GM19372 (cell line): ENCODE results near the gene HMGCS1.
A peak's percentile ranks its signal among the peaks of the same experiment; 100 is the strongest.
"Not testable (repeated sequence)": the region's sequence is repeated elsewhere in the genome, so short reads cannot be mapped to it uniquely, and the experiment has no call there.

Source experiments
- ATAC-seq: cut with Tn5 transposase; IDR thresholded peaks from one replicate; pipeline ENCODE4 v1.9.1; 2021; ENCODE audit warnings: mild to moderate bottlenecking, low read depth, moderate library complexity; ENCODE audit not compliant: unreplicated experiment

Gene HMGCS1

GRCh38 chr5:43313035-43313853 is at the start of gene HMGCS1:
Gene HMGCS1, minus strand, starts transcription at chr5:43313412. Its CDS starts 14,447 bp downstream, at chr5:43298965.
- ATAC-seq = peak; percentile 87

DNA sequence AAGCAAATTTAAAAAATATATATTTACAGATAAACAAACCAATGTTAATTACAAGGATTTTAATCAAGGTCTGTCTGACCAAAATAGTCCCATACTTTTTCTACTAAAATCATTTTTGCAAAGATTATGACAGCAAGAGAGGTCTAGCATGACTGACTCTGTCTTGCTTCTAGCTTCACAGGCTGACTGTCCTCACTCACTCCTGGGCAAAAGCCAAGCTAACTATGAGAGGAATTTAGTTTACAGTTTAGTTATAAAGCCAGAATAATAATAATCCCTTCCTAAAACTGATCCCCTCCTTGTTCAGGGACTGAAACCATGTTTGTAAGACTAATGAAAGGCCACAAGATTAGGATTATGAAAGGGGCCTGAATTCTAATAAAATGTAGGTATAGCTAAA is 45.5 kb upstream of the HMGCS1 start:
- no peak for ATAC-seq

GRCh38 chr5:43358301-43358700 is 45.1 kb upstream of the HMGCS1 start:
- ATAC-seq = no peak

- no peak for ATAC-seq
Observed at GRCh38 chr5:43357878-43358281, 44.7 kb upstream of the HMGCS1 start.

DNA sequence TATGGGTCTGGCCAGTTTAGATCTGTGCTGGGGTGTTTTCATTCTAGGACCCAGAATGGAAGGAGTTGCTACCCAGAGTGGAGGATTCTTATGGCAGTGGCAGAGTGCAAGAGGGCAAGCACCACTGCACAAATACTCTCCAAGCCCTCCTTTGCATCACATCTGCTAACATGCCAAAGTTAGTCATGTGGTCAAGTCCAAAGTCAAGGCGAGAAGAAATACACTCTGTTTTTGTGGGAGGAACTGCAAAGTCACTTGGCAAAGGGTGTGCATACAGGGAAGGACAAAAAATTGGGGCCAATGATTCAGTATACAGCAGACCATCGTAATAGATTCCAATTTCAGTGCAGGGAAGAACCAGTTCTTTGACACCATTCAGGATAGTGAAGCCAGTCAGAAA is 43.9 kb upstream of the HMGCS1 start:
- ATAC-seq = no peak

DNA sequence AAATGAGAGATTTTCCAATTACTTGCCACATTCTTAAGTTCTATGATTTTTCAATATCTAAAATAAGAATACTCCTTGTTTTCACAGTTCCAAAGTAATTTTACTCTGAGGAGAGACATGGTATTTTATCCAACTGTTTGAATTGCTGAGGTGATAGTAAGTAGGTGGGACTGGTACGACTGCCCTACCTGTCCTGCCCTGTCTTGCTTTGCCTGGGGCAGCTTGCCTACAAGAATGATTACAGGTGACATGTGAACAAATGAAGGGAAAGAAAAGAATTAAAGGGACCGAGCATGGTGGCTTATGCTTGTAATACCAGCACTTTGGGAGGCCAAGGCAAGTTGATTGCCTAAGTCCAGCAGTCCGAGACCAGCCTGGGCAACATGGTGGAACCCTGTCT is 41.6 kb upstream of the HMGCS1 start:
- no peak for ATAC-seq

DNA sequence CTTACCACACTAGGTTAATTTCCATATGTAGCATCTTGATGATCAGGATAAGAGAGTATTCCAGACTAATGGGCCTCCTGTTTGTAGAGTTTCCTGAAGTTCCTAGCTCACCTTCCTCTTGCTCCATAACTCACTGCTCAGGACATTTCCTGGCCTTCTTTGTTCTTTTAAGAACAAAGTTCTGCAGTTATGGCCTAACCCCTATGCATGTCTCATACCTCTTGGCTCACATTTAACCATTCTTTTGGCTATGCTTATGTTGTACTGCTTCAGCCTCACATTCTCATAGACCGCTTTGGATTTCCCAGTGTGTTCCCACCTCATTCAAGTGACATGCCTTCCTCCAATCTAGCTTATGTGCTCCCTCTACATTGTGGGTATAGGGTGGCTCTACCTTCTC is 40.5 kb upstream of the HMGCS1 start:
- no peak for ATAC-seq

GRCh38 chr5:43352915-43353314 is 39.7 kb upstream of the HMGCS1 start:
- ATAC-seq = no peak

DNA sequence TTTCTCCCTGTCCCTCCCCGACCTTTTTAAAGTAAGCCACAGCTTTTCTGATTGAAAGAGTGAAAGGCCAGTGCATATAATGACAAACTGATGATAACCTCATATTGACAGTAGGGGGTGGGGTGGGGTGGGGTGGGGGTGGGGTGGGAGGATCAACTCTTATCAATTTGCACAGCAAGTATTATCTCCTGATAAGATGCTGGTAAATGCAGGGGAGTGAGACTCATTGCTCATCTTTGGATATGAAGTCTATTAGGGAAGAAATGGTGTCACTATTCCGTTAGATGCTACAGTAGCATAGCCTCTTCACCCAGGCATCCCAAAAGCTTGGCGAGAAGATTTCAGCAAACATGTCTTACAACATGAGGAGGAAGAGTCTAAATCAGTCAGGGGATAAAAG is 38.9 kb upstream of the HMGCS1 start:
- ATAC-seq = no peak

DNA sequence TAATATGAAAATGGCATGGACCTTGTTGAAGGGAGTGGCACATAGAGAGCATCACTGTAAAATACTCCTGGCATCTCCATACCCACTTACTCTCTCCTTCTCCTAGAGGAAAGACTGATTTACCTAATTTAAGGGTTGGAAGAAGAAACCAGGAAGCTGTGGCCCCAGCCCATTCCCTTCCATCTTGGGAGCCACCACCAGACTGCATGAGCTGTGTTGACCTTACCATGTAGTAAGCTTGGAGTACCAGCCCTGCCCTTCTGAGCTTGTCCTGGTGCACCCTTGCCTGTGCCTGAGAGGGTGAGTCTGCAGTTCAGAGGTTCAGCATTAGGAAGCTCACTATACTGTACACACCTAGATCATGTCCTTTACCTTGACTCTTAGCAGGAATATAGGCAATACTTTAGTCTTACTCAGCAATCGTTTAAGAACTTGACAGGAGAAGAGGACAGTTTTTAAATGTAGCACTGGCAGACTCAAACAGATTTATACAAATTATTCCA is 35.7 kb upstream of the HMGCS1 start:
- ATAC-seq = no peak

DNA sequence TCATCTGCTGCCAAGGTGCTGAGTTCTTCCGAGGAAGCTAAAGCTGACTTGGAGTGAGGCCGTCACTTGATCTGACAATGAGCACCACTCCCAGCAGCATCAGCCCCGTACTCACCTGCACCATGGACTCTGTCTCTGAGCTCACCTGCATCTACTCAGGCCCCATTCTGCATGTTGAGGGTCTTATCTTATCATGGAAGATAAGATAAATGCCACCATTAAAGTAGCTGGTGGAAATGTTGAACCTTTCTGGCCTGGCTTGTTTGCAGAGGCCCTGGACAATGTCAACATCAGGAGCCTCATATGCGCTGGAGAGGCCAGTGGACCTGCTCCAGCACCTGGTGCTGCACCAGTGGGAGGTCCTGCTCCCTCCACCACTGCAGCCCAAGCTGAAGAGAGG is 35.0 kb upstream of the HMGCS1 start:
- no peak for ATAC-seq

DNA sequence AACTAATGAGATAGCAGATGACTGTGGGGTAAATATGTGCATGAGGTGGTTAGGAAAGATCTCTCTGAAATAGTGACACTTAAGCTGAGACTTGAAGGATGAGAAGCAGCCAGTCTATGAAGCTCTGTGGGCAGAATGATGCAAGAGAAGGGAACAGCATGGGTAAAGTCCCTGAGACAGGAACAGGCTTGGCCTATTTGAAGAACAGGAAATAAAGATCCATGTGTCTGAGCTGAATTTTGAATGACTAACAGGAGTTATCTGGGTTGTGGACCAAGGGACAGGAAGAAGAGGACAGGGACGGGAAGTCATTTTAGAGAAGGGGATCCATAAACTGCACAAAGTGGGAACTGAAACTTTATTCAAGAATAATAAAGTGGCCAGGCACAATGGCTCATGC is 25.6 kb upstream of the HMGCS1 start:
- no peak for ATAC-seq

- ATAC-seq = no peak
Observed at GRCh38 chr5:43336159-43336558, 22.9 kb upstream of the HMGCS1 start.

- ATAC-seq = no peak
Observed at GRCh38 chr5:43335681-43336080, 22.5 kb upstream of the HMGCS1 start.

GRCh38 chr5:43332401-43332800 is 19.2 kb upstream of the HMGCS1 start:
- ATAC-seq = no peak

DNA sequence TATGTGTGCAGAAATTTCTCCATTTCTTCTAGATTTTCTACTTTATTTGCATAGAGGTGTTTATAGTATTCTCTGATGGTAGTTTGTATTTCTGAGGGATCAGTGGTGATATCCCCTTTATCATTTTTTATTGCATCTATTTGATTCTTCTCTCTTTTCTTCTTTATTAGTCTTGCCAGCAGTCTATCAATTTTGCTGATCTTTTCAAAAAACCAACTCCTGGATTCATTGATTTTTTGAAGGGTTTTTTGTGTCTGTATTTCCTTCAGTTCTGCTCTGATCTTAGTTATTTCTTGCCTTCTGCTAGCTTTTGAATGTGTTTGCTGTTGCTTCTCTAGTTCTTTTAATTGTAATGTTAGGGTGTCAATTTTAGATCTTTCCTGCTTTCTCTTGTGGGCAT is 12.4 kb upstream of the HMGCS1 start:
- ATAC-seq = not testable (repeated sequence)

DNA sequence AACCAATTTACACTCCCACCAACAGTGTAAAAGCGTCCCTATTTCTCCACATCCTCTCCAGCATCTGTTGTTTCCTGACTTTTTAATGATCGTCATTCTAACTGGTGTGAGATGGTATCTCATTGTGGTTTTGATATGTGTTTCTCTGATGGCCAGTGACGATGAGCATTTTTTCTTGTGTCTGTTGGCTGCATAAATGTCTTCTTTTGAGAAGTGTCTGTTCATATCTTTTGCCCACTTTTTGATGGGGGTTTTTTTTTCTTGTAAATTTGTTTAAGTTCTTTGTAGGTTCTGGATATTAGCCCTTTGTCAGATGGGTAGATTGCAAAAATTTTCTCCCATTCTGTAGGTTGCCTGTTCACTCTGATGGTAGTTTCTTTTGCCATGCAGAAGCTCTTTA is 10.3 kb upstream of the HMGCS1 start:
- not testable (repeated sequence) for ATAC-seq

GRCh38 chr5:43320846-43321245 is 7.6 kb upstream of the HMGCS1 start:
- no peak for ATAC-seq

GRCh38 chr5:43316421-43316820 is 3.2 kb upstream of the HMGCS1 start:
- no peak for ATAC-seq

- ATAC-seq = no peak
Observed at GRCh38 chr5:43315682-43316081, 2.5 kb upstream of the HMGCS1 start.

GRCh38 chr5:43315263-43315662 is 2.1 kb upstream of the HMGCS1 start:
- no peak for ATAC-seq

GRCh38 chr5:43314724-43315123 is 1.5 kb upstream of the HMGCS1 start:
- no peak for ATAC-seq
